Measurements from ENCODE around the gene ELOVL6. TPM values are rescaled to one million over a fixed set of nuclear protein-coding genes. Genes with fewer than 3 reads are reported as not detected.

ELOVL6 gene
- total RNA-seq, 1 experiment from 2014 or later, result 8.8 TPM

- DNase-seq (ENCODE audit: low spot score), result no peak
Observed at GRCh38 chr4:110032603-110033002, 165.8 kb downstream of the ELOVL6 start.

- no peak for DNase-seq (ENCODE audit: low spot score)
Observed at GRCh38 chr4:110025718-110026117, 172.7 kb downstream of the ELOVL6 start.

GRCh38 chr4:110025056-110025455 is 173.4 kb downstream of the ELOVL6 start:
- DNase-seq (ENCODE audit: low spot score), result no peak

- DNase-seq (ENCODE audit: low spot score), result no peak
Observed at GRCh38 chr4:110022457-110022856, 176.0 kb downstream of the ELOVL6 start.

GRCh38 chr4:110020646-110021443 is 177.6 kb downstream of the ELOVL6 start:
- DNase-seq (ENCODE audit: low spot score), result no peak

GRCh38 chr4:110020139-110020538 is 178.3 kb downstream of the ELOVL6 start:
- no peak for DNase-seq (ENCODE audit: low spot score)

GRCh38 chr4:110019153-110019552 is 179.3 kb downstream of the ELOVL6 start:
- no peak for DNase-seq (ENCODE audit: low spot score)

GRCh38 chr4:110014233-110014632 is 184.2 kb downstream of the ELOVL6 start:
- DNase-seq (ENCODE audit: low spot score), result no peak

GRCh38 chr4:110012917-110013316 is 185.5 kb downstream of the ELOVL6 start:
- DNase-seq (ENCODE audit: low spot score), result no peak

- DNase-seq (ENCODE audit: low spot score), result no peak
Observed at GRCh38 chr4:110010797-110011196, 187.6 kb downstream of the ELOVL6 start.

- no peak for DNase-seq (ENCODE audit: low spot score)
Observed at GRCh38 chr4:110009550-110009949, 188.9 kb downstream of the ELOVL6 start.

- DNase-seq (ENCODE audit: low spot score), result no peak
Observed at GRCh38 chr4:110008540-110008939, 189.9 kb downstream of the ELOVL6 start.

GRCh38 chr4:110007217-110007616 is 191.2 kb downstream of the ELOVL6 start:
- DNase-seq (ENCODE audit: low spot score), result no peak

GRCh38 chr4:110005461-110006056 is 192.9 kb downstream of the ELOVL6 start:
- peak; percentile 83 for DNase-seq (ENCODE audit: low spot score)

- no peak for DNase-seq (ENCODE audit: low spot score)
Observed at GRCh38 chr4:110004556-110004955, 193.9 kb downstream of the ELOVL6 start.

GRCh38 chr4:110003401-110004187 is 194.8 kb downstream of the ELOVL6 start:
- DNase-seq (ENCODE audit: low spot score), result no peak

GRCh38 chr4:110002326-110002725 is 196.1 kb downstream of the ELOVL6 start:
- DNase-seq (ENCODE audit: low spot score), result no peak

- DNase-seq (ENCODE audit: low spot score), result no peak
Observed at GRCh38 chr4:109999585-109999912, 198.9 kb downstream of the ELOVL6 start.

GRCh38 chr4:109998867-109999584 is 199.4 kb downstream of the ELOVL6 start:
- DNase-seq (ENCODE audit: low spot score), result peak; percentile 90

- no peak for DNase-seq (ENCODE audit: low spot score)
Observed at GRCh38 chr4:109996526-109996925, 201.9 kb downstream of the ELOVL6 start.

Data from HT-29 (cell line).